SJCRH30 (cell line): ENCODE results near the gene LRRC7. TPM values are rescaled to one million over a fixed set of nuclear protein-coding genes. Genes with fewer than 3 reads are reported as not detected.

Experiments
- DNase-seq, 2 experiments: peaks; one replicate each; pipeline ENCODE4 v3.0.0-alpha.2; 2015 to 2020
- H3K27ac ChIP-seq: fragments of 250-450 bp; sonication (Bioruptor Pico); 2 replicates; pipeline ENCODE4 v1.5.1; 2020; ENCODE audit warnings: mild to moderate bottlenecking, moderate library complexity
- H3K27me3 ChIP-seq: fragments of 250-450 bp; sonication (Bioruptor Pico); 2 replicates; pipeline ENCODE4 v1.5.1; 2020; ENCODE audit warnings: mild to moderate bottlenecking, moderate library complexity
- H3K36me3 ChIP-seq: fragments of 250-450 bp; sonication (Bioruptor Pico); 2 replicates; pipeline ENCODE4 v1.5.1; 2020; ENCODE audit warnings: mild to moderate bottlenecking, moderate library complexity
- H3K4me1 ChIP-seq: fragments of 250-450 bp; sonication (Bioruptor Pico); 2 replicates; pipeline ENCODE4 v1.5.1; 2020; ENCODE audit warnings: mild to moderate bottlenecking, moderate library complexity
- H3K4me3 ChIP-seq: fragments of 250-450 bp; sonication (Bioruptor Pico); 2 replicates; pipeline ENCODE4 v1.5.1; 2020; ENCODE audit warnings: mild to moderate bottlenecking, moderate library complexity
- H3K9me3 ChIP-seq: fragments of 250-450 bp; sonication (Bioruptor Pico); replicated peaks from 2 replicates; pipeline ENCODE4 v1.5.1; 2020; ENCODE audit warnings: mild to moderate bottlenecking, moderate library complexity
- total RNA-seq: library from RNA; depleted of rRNA; stranded (reverse); fragments of >200 nt; shearing (Covaris generic); gene quantifications from 2 replicates; pipeline ENCODE4 v1.2.3, GENCODE V29; 2014

Gene LRRC7
- total RNA-seq, 1 experiment from 2014 or later, result 0.04 TPM

DNA sequence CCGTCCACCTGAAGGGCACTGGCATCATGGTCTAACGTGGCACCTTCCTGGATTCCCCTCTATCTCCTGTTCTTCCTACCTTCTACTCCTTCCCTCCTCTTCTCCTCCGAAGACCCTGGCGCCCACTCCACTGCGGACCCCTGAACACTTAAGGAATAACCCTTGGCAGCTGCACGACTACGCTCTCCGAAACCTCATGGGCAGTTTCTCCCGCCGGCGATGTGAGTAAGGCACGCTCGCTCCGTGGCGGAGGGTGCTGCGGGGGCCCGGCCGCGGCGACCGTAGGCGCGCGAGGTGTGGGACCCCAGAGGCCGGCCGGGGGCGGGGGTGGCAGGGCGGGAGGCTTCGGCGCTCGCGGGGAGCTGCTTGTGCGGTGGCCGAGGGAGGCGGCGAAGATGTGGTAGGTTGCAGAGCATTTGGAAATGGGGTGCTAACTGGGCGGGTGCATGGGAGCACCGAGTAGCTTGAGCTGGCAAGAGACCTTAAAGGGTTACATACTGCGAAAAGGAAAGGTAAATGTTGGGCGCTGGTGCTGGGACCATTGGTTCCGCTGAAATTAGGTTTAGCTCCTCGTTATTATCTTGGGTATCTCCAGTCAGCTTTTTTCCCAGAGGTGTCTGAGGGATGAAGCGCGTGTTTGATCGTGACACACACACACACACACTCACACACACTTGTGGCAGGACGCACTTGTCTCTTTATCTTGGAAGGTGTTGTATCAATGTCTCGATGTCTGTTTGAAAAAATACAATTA is 876 bp downstream of the LRRC7 start:
- no peak for DNase-seq
- Histone ChIP-seq H3K4me3 (no peak overlapping the region), H3K27me3 (no peaks in the 10 kb centered on the region), H3K4me1 (no peaks in the 10 kb centered on the region), H3K9me3 (no peaks in the 10 kb centered on the region), H3K36me3 (no peaks in the 10 kb centered on the region), H3K27ac (no peak overlapping the region)

GRCh38 chr1:69569175-69569541 is 1.4 kb downstream of the LRRC7 start:
- H3K9me3 ChIP-seq, result no peaks in the 10 kb centered on the region
- no peaks in the 10 kb centered on the region for H3K4me1 ChIP-seq
- H3K27me3 ChIP-seq, result no peaks in the 10 kb centered on the region
- H3K4me3 ChIP-seq, result no peak overlapping the region
- no peaks in the 10 kb centered on the region for H3K36me3 ChIP-seq
- H3K27ac ChIP-seq, result no peak overlapping the region
- no peak for DNase-seq

DNA sequence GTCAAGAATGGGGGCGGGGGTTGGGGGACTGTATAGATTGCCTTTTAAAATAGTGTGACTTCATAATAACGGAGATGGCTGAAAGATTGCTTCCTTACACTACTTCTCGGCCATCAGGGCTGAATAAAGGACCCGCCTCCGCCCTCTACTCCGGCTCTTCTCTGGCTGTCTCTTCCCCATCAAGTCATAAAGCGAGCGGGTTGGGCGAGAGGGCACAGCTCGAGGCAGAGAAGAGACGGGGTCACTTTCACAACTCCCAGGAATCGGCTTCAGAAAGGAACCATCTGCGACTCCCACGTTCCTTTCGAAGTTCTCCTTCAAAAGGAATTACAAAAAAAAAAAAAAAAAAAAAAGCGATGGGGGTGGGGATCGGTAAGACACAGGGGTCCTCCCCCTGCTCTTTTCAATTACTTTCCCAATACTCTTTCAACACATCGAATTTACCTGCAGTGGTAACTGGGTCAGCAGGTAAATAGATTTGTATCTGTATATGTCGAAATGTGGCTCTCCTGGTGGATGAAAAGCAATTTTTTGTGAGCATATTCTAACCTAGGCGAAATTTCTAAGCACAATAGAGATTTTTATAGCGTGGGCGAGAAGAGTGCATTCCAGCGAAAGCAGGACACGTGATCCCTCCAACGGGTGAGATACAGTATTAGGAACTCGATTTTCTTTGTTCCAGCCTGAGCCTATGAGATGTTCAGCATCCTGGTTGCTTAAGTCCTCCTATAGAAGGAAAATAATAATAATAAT is 2.0 kb downstream of the LRRC7 start:
- H3K4me1 ChIP-seq, result no peaks in the 10 kb centered on the region
- no peak overlapping the region for H3K27ac ChIP-seq
- peaks cover 3% of the 10 kb centered on the region; the same call in 1 of the 2 replicates for H3K27me3 ChIP-seq
- no peaks in the 10 kb centered on the region for H3K36me3 ChIP-seq
- H3K9me3 ChIP-seq, result no peaks in the 10 kb centered on the region
- H3K4me3 ChIP-seq, result no peak overlapping the region
- DNase-seq, result no peak

- H3K4me1 ChIP-seq, result no peaks in the 10 kb centered on the region
- no peak overlapping the region for H3K27ac ChIP-seq
- H3K4me3 ChIP-seq, result no peak overlapping the region
- peaks cover 3% of the 10 kb centered on the region; the same call in 1 of the 2 replicates for H3K27me3 ChIP-seq
- H3K36me3 ChIP-seq, result no peaks in the 10 kb centered on the region
- DNase-seq, result no peak
- no peaks in the 10 kb centered on the region for H3K9me3 ChIP-seq
Measured at GRCh38 chr1:69570356-69570755, 2.6 kb downstream of the LRRC7 start.

- no peak for DNase-seq
- Histone ChIP-seq H3K4me3 (no peak overlapping the region), H3K4me1 (no peaks in the 10 kb centered on the region), H3K27ac (no peak overlapping the region), H3K9me3 (no peaks in the 10 kb centered on the region), H3K36me3 (no peaks in the 10 kb centered on the region), H3K27me3 (peaks cover 3% of the 10 kb centered on the region; the same call in 1 of the 2 replicates)
Measured at GRCh38 chr1:69572921-69573320, 5.2 kb downstream of the LRRC7 start.

GRCh38 chr1:69573911-69574310 is 6.2 kb downstream of the LRRC7 start:
- no peak overlapping the region for H3K4me3 ChIP-seq
- H3K9me3 ChIP-seq, result no peaks in the 10 kb centered on the region
- no peaks in the 10 kb centered on the region for H3K36me3 ChIP-seq
- no peak overlapping the region for H3K27ac ChIP-seq
- H3K27me3 ChIP-seq, result peaks cover 3% of the 10 kb centered on the region; the same call in 1 of the 2 replicates
- H3K4me1 ChIP-seq, result no peaks in the 10 kb centered on the region
- DNase-seq, result no peak

DNA sequence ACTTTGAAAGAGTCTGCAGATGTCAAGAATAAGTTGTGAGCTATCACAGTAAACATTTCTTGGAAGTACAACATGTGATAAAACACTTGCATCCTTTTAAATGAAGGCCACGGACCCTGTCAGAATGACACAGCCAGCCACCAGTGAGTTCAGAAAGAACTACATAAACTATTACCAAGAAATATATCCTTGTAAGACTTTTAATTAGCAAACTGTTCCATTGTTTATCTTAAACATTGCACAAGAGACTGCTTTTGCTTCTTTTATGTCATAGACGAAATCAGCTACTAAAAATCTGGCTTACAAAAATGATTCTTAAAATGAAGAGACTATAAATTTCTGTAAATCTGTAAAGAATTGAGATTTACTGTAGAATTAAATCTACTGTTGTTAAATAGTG is 17.9 kb downstream of the LRRC7 start:
- no peaks in the 10 kb centered on the region for H3K4me1 ChIP-seq
- H3K27me3 ChIP-seq, result no peaks in the 10 kb centered on the region
- no peaks in the 10 kb centered on the region for H3K36me3 ChIP-seq
- H3K27ac ChIP-seq, result no peak overlapping the region
- no peaks in the 10 kb centered on the region for H3K9me3 ChIP-seq
- no peak overlapping the region for H3K4me3 ChIP-seq
- DNase-seq, result no peak

DNA sequence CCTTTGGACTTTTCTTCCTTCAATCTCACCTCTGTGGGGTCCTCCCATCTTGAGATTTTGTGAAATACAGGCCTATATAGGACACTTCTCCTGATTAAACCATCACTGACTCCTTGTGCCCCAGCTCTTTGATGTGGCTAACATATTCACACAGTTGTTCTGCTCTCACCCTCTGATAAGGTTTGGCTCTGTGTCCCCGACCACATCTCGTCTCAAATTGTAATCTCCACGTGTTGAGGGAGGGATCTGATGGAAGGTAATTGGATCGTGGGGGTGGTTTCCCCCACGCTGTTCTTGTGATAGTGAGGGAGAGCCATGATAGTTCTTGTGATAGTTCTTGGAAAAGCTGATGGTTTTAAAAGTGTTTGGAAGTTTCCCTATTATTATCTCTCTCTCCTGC is 19.7 kb downstream of the LRRC7 start:
- Histone ChIP-seq H3K27me3 (no peaks in the 10 kb centered on the region), H3K4me1 (no peaks in the 10 kb centered on the region), H3K36me3 (no peaks in the 10 kb centered on the region), H3K27ac (no peak overlapping the region), H3K9me3 (no peaks in the 10 kb centered on the region), H3K4me3 (no peak overlapping the region)
- no peak for DNase-seq

DNA sequence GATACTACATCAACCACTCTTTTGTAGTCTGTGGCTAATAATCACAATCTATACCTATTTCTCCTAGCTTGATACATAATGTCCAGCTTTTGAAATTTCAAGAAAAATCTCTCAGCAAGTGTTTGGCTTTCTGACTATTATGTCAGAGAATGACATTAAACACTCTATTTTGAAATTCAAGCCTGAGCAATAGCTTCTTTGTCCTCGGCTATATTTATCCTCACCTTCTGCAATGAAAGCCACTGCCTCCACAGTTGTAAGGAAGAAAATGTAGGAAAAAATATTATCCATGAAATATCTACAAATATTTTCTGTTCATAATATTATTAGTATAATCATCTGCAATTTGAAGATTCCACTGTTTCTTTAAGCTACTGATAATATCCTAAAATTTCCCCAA is 22.1 kb downstream of the LRRC7 start:
- H3K4me1 ChIP-seq, result no peaks in the 10 kb centered on the region
- no peak for DNase-seq

DNA sequence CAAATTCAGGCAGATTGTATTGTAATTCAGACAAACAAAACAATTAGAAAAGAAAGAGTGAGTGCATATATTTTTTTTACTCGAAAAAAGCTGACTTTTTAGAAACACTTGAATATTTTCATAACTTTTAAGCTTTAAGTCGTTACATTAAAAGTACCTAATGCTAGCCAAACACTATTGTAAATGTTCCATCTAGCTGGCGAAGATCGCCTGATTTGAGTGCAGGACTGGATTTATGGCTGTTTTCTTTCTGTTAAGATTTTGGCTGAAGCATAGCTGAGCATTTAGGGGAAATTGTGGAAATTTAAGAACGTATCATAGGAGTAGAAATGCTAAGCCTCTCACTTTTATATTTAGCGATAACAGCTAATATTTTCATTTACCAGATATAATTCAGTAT is 24.6 kb downstream of the LRRC7 start:
- Histone ChIP-seq H3K9me3 (no peaks in the 10 kb centered on the region), H3K27me3 (no peaks in the 10 kb centered on the region), H3K4me3 (no peak overlapping the region)

More for the DNA sequence above, 22.1 kb downstream of the LRRC7 start:
- Histone ChIP-seq H3K27me3 (no peaks in the 10 kb centered on the region), H3K27ac (no peak overlapping the region), H3K9me3 (no peaks in the 10 kb centered on the region), H3K4me3 (no peak overlapping the region), H3K36me3 (no peaks in the 10 kb centered on the region)

DNA sequence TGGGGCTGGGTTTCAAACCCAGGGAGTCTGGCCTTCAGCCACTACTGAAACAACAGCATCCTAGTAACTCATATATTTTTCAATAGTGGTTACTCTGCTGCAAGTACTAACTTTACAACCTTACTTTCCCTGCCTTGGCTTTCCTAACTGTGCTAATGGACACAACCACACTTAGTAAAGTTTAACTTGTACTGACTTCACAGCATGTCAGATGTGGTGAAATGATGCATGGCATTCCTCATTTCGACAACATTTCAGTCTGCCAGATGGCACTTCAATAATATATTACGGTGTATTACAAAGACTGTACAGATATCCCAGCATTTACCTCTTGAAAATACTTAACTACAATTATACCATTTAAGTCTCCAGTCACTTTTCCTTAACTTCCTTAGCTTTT is 27.8 kb downstream of the LRRC7 start:
- Histone ChIP-seq H3K36me3 (no peaks in the 10 kb centered on the region), H3K27me3 (no peaks in the 10 kb centered on the region), H3K27ac (no peak overlapping the region), H3K4me3 (no peak overlapping the region), H3K4me1 (no peaks in the 10 kb centered on the region), H3K9me3 (no peaks in the 10 kb centered on the region)
- no peak for DNase-seq

More for the DNA sequence above, 24.6 kb downstream of the LRRC7 start:
- Histone ChIP-seq H3K4me1 (no peaks in the 10 kb centered on the region), H3K36me3 (no peaks in the 10 kb centered on the region), H3K27ac (no peak overlapping the region)
- no peak for DNase-seq

DNA sequence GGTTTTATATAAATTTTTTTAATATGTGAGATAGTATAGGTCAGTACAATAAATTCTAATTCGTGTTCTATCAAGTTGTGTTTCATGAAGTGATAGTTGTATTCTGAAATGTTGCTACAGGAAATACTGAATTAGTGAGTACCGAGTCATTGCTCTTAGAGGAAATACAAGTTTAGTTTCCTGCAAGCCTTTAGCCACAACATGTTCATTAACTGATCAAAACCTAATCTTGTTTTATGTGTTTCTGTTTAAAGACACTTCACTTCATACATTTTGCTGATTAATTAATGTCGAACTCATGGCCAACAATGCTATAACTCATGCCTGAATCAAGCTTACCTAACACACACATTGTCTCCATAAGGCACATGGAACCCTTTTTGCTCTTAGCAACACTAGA is 43.6 kb downstream of the LRRC7 start:
- H3K36me3 ChIP-seq, result no peaks in the 10 kb centered on the region
- H3K9me3 ChIP-seq, result no peaks in the 10 kb centered on the region
- H3K27ac ChIP-seq, result no peak overlapping the region
- no peaks in the 10 kb centered on the region for H3K4me1 ChIP-seq
- H3K4me3 ChIP-seq, result no peak overlapping the region
- DNase-seq, result no peak
- H3K27me3 ChIP-seq, result no peaks in the 10 kb centered on the region

DNA sequence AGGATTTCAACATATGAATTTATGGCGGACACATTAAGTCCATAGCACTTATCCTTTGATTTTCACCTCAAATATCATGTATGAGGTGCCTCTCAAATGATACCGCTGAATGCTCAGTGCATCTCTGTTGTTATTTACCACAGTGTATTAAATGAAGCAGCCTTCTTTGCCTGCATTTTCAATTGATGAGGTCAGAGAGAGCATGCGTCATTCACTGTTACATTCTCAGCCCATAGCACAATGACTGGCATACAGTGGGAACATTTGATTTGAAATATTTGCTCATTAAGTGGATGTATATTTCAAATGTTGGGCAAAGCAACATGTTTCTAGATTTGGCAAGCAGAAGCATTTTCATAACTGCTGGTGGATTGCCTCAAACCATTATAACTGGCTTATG is 45.7 kb downstream of the LRRC7 start:
- Histone ChIP-seq H3K9me3 (no peaks in the 10 kb centered on the region), H3K27ac (no peak overlapping the region), H3K4me1 (no peaks in the 10 kb centered on the region), H3K36me3 (no peaks in the 10 kb centered on the region), H3K27me3 (no peaks in the 10 kb centered on the region), H3K4me3 (no peak overlapping the region)
- no peak for DNase-seq

DNA sequence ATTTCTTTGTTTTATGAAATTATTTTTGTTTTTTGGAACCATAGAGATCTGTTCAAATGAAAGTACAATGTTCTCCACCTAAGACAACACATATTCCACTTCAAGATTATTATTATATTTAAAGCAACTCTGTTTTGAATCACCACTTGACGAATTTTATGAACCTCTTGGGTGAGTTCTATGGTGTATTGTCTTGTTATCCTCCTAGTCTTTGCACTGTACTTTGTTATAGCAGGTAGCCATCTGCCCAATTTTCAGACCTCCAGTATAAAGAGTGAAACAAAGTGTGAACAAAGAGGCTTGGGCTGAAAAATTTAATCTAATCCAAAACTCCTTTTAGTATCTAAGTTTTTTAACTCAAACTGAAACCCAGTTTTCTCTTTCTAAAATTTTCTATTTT is 71.0 kb downstream of the LRRC7 start:
- H3K4me1 ChIP-seq, result no peaks in the 10 kb centered on the region
- H3K36me3 ChIP-seq, result no peaks in the 10 kb centered on the region
- no peak for DNase-seq
- no peaks in the 10 kb centered on the region for H3K9me3 ChIP-seq
- no peak overlapping the region for H3K4me3 ChIP-seq
- H3K27ac ChIP-seq, result no peak overlapping the region
- no peaks in the 10 kb centered on the region for H3K27me3 ChIP-seq

- H3K36me3 ChIP-seq, result no peaks in the 10 kb centered on the region
- H3K27ac ChIP-seq, result no peak overlapping the region
- H3K4me3 ChIP-seq, result no peak overlapping the region
- H3K4me1 ChIP-seq, result no peaks in the 10 kb centered on the region
- no peaks in the 10 kb centered on the region for H3K9me3 ChIP-seq
- DNase-seq, result no peak
- H3K27me3 ChIP-seq, result no peaks in the 10 kb centered on the region
Measured at GRCh38 chr1:69639159-69639558, 71.4 kb downstream of the LRRC7 start.
